HS-27A (cell line): ENCODE measurements around the gene PRCD.
"Not testable (repeated sequence)": the region's sequence is repeated elsewhere in the genome, so short reads cannot be mapped to it uniquely, and the experiment has no call there.

Experiments
- DNase-seq: peaks from one replicate; pipeline ENCODE4 v3.0.0-alpha.2; 2012; ENCODE audit warnings: low read depth, missing footprints

PRCD gene

GRCh38 chr17:76527430-76528111, 12.3 kb upstream of the PRCD start:
- no peak for DNase-seq

- no peak for DNase-seq
Observed at GRCh38 chr17:76528156-76528527, 11.7 kb upstream of the PRCD start.

- DNase-seq, result no peak
Observed at GRCh38 chr17:76528528-76529223, 11.2 kb upstream of the PRCD start.

GRCh38 chr17:76529224-76530094, 10.4 kb upstream of the PRCD start:
- no peak for DNase-seq

GRCh38 chr17:76530095-76530723, 9.6 kb upstream of the PRCD start:
- no peak for DNase-seq

GRCh38 chr17:76530811-76531485, 8.9 kb upstream of the PRCD start:
- no peak for DNase-seq

GRCh38 chr17:76531486-76532038, 8.3 kb upstream of the PRCD start:
- DNase-seq, result no peak

GRCh38 chr17:76532072-76532651, 7.7 kb upstream of the PRCD start:
- no peak for DNase-seq

GRCh38 chr17:76533640-76534359, 6.0 kb upstream of the PRCD start:
- not testable (repeated sequence) for DNase-seq

- DNase-seq, result no peak
Observed at GRCh38 chr17:76534831-76535732, 4.8 kb upstream of the PRCD start.

GRCh38 chr17:76535788-76536510, 3.9 kb upstream of the PRCD start:
- no peak for DNase-seq

- DNase-seq, result no peak
Observed at GRCh38 chr17:76536511-76537287, 3.1 kb upstream of the PRCD start.

- no peak for DNase-seq
Observed at GRCh38 chr17:76537288-76537577, 2.6 kb upstream of the PRCD start.

- no peak for DNase-seq
Observed at GRCh38 chr17:76537578-76538280, 2.1 kb upstream of the PRCD start, which contains the start of gene CYGB. Gene CYGB, minus strand, starts transcription at chr17:76537709. Its CDS starts 167 bp downstream, at chr17:76537542.

GRCh38 chr17:76538281-76538931, 1.4 kb upstream of the PRCD start:
- DNase-seq, result no peak

GRCh38 chr17:76538941-76539570, 788 bp upstream of the PRCD start:
- no peak for DNase-seq
